Gastroesophageal sphincter (tissue), 3 donors: ENCODE data around the gene SPI1.

Source experiments
- EP300 ChIP-seq: sonication (generic); formaldehyde crosslinking; IDR thresholded peaks from one replicate; pipeline ENCODE4 v1.6.1; 2017; ENCODE audit warnings: antibody characterized with exemption, mild to moderate bottlenecking
- POLR2A ChIP-seq, 2 donors: fragments of 450-650 bp; IDR thresholded peaks; one replicate each; pipeline ENCODE4 v1.6.1; 2017; ENCODE audit warnings: antibody characterized with exemption in 2 of 2, mild to moderate bottlenecking in 2 of 2, moderate library complexity in 1 of 2
- POLR2AphosphoS5 ChIP-seq: sonication (generic); formaldehyde crosslinking; IDR thresholded peaks from one replicate; pipeline ENCODE4 v1.6.1; 2017; ENCODE audit warnings: antibody characterized with exemption
- TF ChIP-seq, protein P1 (sequence below), 4 experiments: fragments of 200-600 bp in 2 of 4; fragments of 450-650 bp in 2 of 4; sonication (generic) in 1 of 4; IDR thresholded peaks; one replicate each; pipeline ENCODE4 v1.5.1; 2017 to 2019; ENCODE audit warnings: antibody characterized with exemption in 4 of 4, mild to moderate bottlenecking in 2 of 4, moderate library complexity in 2 of 4

DNA sequence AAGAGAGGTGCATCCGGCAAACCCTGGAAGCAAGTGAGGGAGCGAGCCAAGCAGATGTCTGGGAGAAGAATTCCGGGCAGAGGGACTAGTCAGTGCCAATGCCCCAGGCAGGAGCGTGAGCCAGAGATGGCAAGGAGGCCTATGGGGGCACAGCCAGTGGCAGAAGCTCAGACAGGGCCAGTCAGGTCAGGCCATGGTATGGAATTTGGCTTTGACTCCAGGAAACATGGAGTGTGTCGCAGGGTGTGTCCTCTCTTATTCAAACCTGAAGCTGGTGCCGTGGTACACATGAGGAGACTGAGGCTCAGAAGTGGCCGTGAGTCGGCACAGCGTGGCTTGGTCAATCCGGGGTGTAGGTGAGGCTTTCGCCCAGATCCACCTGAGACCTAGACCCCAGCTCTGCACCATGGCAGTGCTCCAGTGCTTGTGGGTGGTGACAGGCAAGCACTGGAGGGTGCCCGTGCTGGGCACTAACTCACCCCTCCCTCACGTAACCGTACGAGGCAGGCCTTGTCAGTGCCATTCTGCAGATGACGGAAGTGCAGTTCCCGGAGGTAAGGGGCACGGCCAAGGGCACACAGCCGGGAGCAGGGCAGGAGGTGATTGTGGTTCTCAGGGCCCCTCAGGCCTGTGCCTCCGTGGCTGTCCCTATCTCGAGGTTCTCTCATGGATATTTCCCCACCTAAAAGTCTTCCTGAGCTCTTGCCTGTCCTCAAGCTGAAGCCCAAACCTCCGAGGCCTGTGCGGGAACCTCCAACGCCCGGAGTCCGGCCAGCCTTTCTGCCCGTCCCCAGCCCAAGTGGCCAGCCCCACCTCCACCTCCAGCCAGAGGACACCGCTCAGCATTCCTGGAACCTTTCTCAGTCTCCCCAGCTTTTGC is 10.6 kb upstream of the SPI1 start:
- TF ChIP-seq, protein P1, sequence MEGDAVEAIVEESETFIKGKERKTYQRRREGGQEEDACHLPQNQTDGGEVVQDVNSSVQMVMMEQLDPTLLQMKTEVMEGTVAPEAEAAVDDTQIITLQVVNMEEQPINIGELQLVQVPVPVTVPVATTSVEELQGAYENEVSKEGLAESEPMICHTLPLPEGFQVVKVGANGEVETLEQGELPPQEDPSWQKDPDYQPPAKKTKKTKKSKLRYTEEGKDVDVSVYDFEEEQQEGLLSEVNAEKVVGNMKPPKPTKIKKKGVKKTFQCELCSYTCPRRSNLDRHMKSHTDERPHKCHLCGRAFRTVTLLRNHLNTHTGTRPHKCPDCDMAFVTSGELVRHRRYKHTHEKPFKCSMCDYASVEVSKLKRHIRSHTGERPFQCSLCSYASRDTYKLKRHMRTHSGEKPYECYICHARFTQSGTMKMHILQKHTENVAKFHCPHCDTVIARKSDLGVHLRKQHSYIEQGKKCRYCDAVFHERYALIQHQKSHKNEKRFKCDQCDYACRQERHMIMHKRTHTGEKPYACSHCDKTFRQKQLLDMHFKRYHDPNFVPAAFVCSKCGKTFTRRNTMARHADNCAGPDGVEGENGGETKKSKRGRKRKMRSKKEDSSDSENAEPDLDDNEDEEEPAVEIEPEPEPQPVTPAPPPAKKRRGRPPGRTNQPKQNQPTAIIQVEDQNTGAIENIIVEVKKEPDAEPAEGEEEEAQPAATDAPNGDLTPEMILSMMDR (IDR thresholded peaks at IDR 0.05) = no peak
- no peak for TF ChIP-seq POLR2A (IDR thresholded peaks at IDR 0.05)
- TF ChIP-seq EP300 = no peak
- TF ChIP-seq POLR2AphosphoS5 = no peak
